KOPT-K1 (cell line): ENCODE measurements around the gene COMMD10.
A peak's percentile ranks its signal among the peaks of the same experiment; 100 is the strongest.

Experiments used
- H3K27ac ChIP-seq: fragments of 200-600 bp; sonication (generic); 2 replicates; pipeline ENCODE4 v1.5.1; 2016; ENCODE audit warnings: antibody characterized with exemption, mild to moderate bottlenecking, low read depth, low read length; ENCODE audit not compliant: poor library complexity, severe bottlenecking
- H3K36me3 ChIP-seq: fragments of 200-600 bp; sonication (generic); 2 replicates; pipeline ENCODE4 v1.5.1; 2017; ENCODE audit warnings: antibody characterized with exemption, mild to moderate bottlenecking, low read length, moderate library complexity; ENCODE audit not compliant: insufficient read depth
- H3K9me3 ChIP-seq: fragments of 200-600 bp; sonication (generic); 2 replicates; pipeline ENCODE4 v1.5.1; 2017; ENCODE audit warnings: antibody characterized with exemption, low read length, mild to moderate bottlenecking; ENCODE audit not compliant: insufficient read depth, poor library complexity, severe bottlenecking

The COMMD10 gene

GRCh38 chr5:116276952-116277351, 192.1 kb downstream of the COMMD10 start:
- no peaks in the 10 kb centered on the region for H3K36me3 ChIP-seq
- H3K27ac ChIP-seq = no peak overlapping the region
- peaks cover 13% of the 10 kb centered on the region for H3K9me3 ChIP-seq

GRCh38 chr5:116280149-116280803, 195.5 kb downstream of the COMMD10 start:
- peaks cover 13% of the 10 kb centered on the region for H3K9me3 ChIP-seq
- H3K27ac ChIP-seq = no peak overlapping the region
- H3K36me3 ChIP-seq = no peaks in the 10 kb centered on the region

- H3K36me3 ChIP-seq = no peaks in the 10 kb centered on the region
- H3K9me3 ChIP-seq = peaks cover 13% of the 10 kb centered on the region
These were observed 196.5 kb downstream of the COMMD10 start for GRCh38 chr5:116281309-116281708.

GRCh38 chr5:116288524-116288923, 203.7 kb downstream of the COMMD10 start:
- no peak overlapping the region for H3K27ac ChIP-seq

More at GRCh38 chr5:116281309-116281708, 196.5 kb downstream of the COMMD10 start:
- peak overlapping the region; percentile 58 for H3K27ac ChIP-seq

GRCh38 chr5:116289276-116289675, 204.5 kb downstream of the COMMD10 start:
- H3K27ac ChIP-seq = no peak overlapping the region
- H3K36me3 ChIP-seq = peaks cover 5% of the 10 kb centered on the region; the same call in 1 of the 2 replicates
- peaks cover 8% of the 10 kb centered on the region for H3K9me3 ChIP-seq

More at GRCh38 chr5:116288524-116288923, 203.7 kb downstream of the COMMD10 start:
- Histone ChIP-seq H3K9me3 (peaks cover 8% of the 10 kb centered on the region), H3K36me3 (0 out of 2 replicates have a peak, but pooled peaks cover 5% of the 10 kb centered on the region)

- peaks cover 8% of the 10 kb centered on the region for H3K9me3 ChIP-seq
- peaks cover 5% of the 10 kb centered on the region; the same call in 1 of the 2 replicates for H3K36me3 ChIP-seq
- H3K27ac ChIP-seq = no peak overlapping the region
These were observed 206.4 kb downstream of the COMMD10 start for GRCh38 chr5:116291271-116291670.

- Histone ChIP-seq H3K27ac (no peak overlapping the region), H3K9me3 (peaks cover 13% of the 10 kb centered on the region), H3K36me3 (peaks cover 8% of the 10 kb centered on the region; the same call in 1 of the 2 replicates)
These were observed 207.5 kb downstream of the COMMD10 start for GRCh38 chr5:116292321-116292720.

- Histone ChIP-seq H3K27ac (no peak overlapping the region), H3K9me3 (peaks cover 19% of the 10 kb centered on the region), H3K36me3 (peaks cover 20% of the 10 kb centered on the region)
These were observed 211.7 kb downstream of the COMMD10 start for GRCh38 chr5:116296335-116297072.

- Histone ChIP-seq H3K36me3 (peaks cover 24% of the 10 kb centered on the region), H3K9me3 (peaks cover 19% of the 10 kb centered on the region), H3K27ac (no peak overlapping the region)
These were observed 212.5 kb downstream of the COMMD10 start for GRCh38 chr5:116297296-116297814.

- peaks cover 23% of the 10 kb centered on the region for H3K9me3 ChIP-seq
- H3K27ac ChIP-seq = no peak overlapping the region
- peaks cover 37% of the 10 kb centered on the region for H3K36me3 ChIP-seq
These were observed 215.2 kb downstream of the COMMD10 start for GRCh38 chr5:116299746-116300640.

- peaks cover 48% of the 10 kb centered on the region for H3K36me3 ChIP-seq
- H3K27ac ChIP-seq = no peak overlapping the region
- H3K9me3 ChIP-seq = peaks cover 33% of the 10 kb centered on the region
These were observed 216.3 kb downstream of the COMMD10 start for GRCh38 chr5:116301110-116301509.

- H3K9me3 ChIP-seq = peaks cover 27% of the 10 kb centered on the region
- peaks cover 47% of the 10 kb centered on the region for H3K36me3 ChIP-seq
- H3K27ac ChIP-seq = no peak overlapping the region
These were observed 218.5 kb downstream of the COMMD10 start for GRCh38 chr5:116303340-116303739.

GRCh38 chr5:116303810-116304209, 219.0 kb downstream of the COMMD10 start:
- peaks cover 45% of the 10 kb centered on the region for H3K36me3 ChIP-seq
- peaks cover 27% of the 10 kb centered on the region for H3K9me3 ChIP-seq
- no peak overlapping the region for H3K27ac ChIP-seq

GRCh38 chr5:116305899-116306298, 221.1 kb downstream of the COMMD10 start:
- peaks cover 45% of the 10 kb centered on the region for H3K36me3 ChIP-seq
- peaks cover 46% of the 10 kb centered on the region for H3K9me3 ChIP-seq
- H3K27ac ChIP-seq = no peak overlapping the region
